Measurements from ENCODE around the gene RIC3.

DNA sequence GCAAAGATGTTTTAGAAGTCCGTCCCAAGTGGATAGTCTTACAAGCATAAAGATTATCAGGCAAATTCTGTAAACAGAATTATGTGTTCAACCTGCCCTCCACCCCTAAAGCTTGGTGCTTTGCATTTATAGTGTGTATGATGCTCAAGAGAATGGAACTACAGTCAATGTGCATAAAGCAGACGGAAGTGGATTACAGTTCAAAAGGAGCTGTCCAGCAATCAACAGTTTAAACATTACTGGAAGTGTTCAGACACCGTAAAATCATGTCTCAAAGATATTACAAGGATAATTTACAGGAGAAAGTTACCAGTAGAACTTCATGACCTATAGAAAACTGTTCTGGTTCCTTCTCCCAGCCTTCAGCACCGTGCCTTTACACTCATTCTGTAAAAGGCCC is 1.0 kb downstream of the RIC3 start:
- TF ChIP-seq POLR2A (IDR thresholded peaks at IDR 0.05) (no peak), POLR2AphosphoS5 (IDR thresholded peaks at IDR 0.05; ENCODE audit: insufficient read depth in 1 of 2, low read depth in 1 of 2) (no peak)
- TF ChIP-seq, protein P1, sequence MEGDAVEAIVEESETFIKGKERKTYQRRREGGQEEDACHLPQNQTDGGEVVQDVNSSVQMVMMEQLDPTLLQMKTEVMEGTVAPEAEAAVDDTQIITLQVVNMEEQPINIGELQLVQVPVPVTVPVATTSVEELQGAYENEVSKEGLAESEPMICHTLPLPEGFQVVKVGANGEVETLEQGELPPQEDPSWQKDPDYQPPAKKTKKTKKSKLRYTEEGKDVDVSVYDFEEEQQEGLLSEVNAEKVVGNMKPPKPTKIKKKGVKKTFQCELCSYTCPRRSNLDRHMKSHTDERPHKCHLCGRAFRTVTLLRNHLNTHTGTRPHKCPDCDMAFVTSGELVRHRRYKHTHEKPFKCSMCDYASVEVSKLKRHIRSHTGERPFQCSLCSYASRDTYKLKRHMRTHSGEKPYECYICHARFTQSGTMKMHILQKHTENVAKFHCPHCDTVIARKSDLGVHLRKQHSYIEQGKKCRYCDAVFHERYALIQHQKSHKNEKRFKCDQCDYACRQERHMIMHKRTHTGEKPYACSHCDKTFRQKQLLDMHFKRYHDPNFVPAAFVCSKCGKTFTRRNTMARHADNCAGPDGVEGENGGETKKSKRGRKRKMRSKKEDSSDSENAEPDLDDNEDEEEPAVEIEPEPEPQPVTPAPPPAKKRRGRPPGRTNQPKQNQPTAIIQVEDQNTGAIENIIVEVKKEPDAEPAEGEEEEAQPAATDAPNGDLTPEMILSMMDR (IDR thresholded peaks at IDR 0.05) = no peak
